Kidney tubule cell (primary cell): ENCODE measurements around the gene GOLGA8N.

Experiments used
- DNase-seq: peaks from one replicate; pipeline ENCODE4 v3.0.0-alpha.2; 2018; ENCODE audit warnings: low spot score

Gene GOLGA8N

DNA sequence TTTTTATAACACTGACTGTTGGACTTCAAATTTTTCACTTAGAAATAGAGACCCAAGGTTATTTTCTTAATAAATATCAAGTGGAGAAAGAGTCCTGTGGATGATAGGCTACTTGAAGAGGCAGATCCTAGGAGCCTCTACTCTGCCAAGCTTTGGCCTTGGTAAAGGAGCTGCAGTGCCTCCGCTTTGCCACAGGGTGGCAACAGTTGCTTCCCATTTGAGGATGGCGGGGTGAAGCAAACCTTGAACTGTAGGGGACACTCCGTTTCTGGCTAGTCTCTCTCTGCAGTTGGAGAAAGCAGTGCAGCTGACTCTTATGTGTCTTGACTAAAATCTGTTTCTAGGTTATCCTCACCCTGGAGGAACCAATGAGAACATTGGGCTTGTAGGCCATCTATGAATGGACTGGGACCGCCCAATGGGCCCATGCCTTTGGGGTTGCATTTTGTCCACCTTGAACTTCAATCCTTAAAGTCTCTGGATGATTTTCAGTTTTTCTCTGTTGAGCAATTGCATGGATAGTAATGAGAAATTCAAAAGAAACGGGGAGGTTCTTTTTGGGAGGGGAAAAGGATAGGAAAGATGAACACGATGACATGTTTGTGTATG, 58.1 kb downstream of the GOLGA8N start:
- DNase-seq, result peak; percentile 71

DNA sequence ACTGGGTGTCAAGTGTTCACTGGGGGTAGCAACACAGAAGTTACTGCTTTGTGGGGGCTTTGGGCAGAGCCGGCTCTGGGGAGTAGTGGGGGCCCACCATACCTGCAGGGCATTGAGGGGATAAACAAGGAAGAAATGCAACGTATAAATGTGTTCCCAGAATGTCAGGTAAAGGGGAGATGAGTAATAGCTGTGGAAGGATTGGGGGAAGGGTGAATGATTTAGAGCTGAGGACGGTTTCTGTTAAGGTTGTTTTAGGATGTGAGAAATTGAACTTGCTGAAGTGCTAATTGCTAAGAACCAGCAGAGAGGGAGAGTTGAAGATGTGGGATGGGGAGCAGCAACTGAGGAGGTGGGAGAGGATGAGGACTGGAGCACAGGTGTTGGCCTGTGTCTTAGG, 58.9 kb downstream of the GOLGA8N start:
- peak; percentile 43 for DNase-seq

DNA sequence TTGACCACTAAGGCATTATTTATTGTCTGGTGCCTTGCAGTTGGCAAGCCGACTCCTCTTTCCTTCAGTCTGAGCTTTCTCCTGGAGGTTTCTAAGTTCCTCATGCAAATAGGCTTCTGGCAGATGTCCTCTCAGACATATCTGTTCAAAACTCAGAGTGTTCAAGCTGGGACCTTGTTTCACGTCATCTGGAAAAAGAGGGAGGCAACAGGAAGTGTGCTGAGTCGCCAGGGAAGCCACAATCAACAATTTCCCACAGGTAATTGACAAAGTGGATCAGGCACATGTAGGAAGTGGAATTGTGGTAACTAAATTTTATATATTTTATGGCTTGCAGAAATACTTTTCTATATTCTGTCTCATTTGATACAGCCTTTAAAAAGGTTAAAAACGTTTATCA, 62.8 kb downstream of the GOLGA8N start:
- DNase-seq, result no peak

DNA sequence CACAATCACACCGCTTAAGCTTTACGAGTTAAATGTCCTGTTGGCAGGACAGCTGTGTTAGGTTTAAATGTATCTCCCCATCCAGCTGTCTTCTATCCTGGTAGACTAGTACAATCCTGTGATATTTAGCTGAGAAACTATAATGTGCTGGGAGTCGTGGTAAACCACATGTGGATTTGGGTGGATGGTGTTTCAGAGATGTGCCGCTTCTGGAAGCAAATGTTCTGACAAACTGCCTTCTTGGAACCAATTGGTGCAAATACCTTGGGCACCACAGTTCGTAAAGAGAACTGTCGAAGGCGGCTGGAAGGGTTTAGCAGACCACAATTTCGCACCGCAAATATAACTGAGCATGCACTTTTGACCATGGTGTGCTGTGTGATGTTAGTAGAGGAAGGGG, 63.2 kb downstream of the GOLGA8N start:
- DNase-seq, result no peak
